HL-60 (cell line): ENCODE results near the gene TRIM23.

Source experiments
- GABPA ChIP-seq: IDR thresholded peaks from 2 replicates; pipeline ENCODE4 v1.6.1; 2012; ENCODE audit warnings: low read depth
- POLR2AphosphoS5 ChIP-seq: IDR thresholded peaks from 2 replicates; pipeline ENCODE4 v1.6.1; 2012; ENCODE audit warnings: low read depth
- TF ChIP-seq, protein P1 (sequence below): IDR thresholded peaks from one replicate; pipeline ENCODE4 v1.5.1; 2011; ENCODE audit warnings: low read length, control low read depth, inconsistent platforms; ENCODE audit not compliant: insufficient read depth

DNA sequence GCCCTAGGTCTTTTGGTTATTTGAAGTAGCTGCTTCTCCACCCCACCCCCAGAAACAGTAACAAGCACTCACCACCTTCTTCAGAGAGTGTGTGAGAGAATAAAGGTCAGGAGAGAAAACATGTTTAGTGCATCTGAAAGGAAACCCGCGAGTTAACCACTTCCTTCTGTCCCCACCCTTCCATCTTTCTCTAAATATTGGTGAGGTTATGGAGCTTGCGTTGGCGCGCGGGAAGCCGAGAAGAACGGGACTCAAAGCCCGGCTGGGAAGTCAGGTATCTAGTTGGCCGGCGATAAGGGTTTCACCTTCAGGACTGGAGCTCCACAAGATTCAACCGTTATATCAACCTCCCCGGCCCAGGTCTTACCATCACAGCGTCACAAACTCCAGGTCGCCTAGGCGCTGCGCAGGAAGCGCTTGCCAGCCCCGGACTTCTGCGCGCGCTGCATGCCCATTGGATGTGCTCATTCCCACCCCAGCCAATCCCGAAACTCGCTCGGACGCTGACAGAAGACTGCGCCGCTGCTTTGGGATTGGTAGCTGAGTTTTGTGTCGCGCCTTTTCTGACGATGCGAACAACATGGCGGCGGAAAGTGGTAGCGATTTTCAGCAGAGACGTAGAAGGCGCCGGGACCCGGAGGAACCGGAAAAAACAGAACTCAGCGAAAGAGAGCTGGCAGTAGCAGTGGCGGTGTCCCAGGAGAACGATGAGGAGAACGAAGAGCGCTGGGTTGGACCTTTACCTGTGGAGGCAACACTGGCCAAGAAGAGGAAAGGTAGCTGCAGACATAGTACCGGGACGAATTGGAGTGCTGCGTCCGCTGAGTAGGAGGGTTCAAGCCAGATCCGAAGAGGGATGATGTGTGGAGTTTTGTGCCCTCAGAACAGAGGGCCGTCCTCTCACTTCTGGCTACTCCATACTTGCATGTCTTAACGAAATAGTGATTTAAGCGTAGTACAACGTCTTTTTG lies 61.1 kb downstream of the TRIM23 start, which contains the start of the genes CENPK and PPWD1:
- TF ChIP-seq, protein P1, sequence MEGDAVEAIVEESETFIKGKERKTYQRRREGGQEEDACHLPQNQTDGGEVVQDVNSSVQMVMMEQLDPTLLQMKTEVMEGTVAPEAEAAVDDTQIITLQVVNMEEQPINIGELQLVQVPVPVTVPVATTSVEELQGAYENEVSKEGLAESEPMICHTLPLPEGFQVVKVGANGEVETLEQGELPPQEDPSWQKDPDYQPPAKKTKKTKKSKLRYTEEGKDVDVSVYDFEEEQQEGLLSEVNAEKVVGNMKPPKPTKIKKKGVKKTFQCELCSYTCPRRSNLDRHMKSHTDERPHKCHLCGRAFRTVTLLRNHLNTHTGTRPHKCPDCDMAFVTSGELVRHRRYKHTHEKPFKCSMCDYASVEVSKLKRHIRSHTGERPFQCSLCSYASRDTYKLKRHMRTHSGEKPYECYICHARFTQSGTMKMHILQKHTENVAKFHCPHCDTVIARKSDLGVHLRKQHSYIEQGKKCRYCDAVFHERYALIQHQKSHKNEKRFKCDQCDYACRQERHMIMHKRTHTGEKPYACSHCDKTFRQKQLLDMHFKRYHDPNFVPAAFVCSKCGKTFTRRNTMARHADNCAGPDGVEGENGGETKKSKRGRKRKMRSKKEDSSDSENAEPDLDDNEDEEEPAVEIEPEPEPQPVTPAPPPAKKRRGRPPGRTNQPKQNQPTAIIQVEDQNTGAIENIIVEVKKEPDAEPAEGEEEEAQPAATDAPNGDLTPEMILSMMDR, result no peak
- TF ChIP-seq GABPA (no peak; the same call in 1 of the 2 replicates), POLR2AphosphoS5 (peak; percentile 85)
